Measurements from ENCODE around the gene NGF.

- TF ChIP-seq, protein P1, sequence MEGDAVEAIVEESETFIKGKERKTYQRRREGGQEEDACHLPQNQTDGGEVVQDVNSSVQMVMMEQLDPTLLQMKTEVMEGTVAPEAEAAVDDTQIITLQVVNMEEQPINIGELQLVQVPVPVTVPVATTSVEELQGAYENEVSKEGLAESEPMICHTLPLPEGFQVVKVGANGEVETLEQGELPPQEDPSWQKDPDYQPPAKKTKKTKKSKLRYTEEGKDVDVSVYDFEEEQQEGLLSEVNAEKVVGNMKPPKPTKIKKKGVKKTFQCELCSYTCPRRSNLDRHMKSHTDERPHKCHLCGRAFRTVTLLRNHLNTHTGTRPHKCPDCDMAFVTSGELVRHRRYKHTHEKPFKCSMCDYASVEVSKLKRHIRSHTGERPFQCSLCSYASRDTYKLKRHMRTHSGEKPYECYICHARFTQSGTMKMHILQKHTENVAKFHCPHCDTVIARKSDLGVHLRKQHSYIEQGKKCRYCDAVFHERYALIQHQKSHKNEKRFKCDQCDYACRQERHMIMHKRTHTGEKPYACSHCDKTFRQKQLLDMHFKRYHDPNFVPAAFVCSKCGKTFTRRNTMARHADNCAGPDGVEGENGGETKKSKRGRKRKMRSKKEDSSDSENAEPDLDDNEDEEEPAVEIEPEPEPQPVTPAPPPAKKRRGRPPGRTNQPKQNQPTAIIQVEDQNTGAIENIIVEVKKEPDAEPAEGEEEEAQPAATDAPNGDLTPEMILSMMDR (IDR thresholded peaks at IDR 0.05): no peak
- no peak for TF ChIP-seq POLR2A (IDR thresholded peaks at IDR 0.05)
These were observed 13.1 kb upstream of the NGF start for GRCh38 chr1:115351143-115351542.
